ENCODE measurements around the gene EFHB.

GRCh38 chr3:19934098-19934566 lies at the start of gene EFHB:
- TF ChIP-seq, protein P1, sequence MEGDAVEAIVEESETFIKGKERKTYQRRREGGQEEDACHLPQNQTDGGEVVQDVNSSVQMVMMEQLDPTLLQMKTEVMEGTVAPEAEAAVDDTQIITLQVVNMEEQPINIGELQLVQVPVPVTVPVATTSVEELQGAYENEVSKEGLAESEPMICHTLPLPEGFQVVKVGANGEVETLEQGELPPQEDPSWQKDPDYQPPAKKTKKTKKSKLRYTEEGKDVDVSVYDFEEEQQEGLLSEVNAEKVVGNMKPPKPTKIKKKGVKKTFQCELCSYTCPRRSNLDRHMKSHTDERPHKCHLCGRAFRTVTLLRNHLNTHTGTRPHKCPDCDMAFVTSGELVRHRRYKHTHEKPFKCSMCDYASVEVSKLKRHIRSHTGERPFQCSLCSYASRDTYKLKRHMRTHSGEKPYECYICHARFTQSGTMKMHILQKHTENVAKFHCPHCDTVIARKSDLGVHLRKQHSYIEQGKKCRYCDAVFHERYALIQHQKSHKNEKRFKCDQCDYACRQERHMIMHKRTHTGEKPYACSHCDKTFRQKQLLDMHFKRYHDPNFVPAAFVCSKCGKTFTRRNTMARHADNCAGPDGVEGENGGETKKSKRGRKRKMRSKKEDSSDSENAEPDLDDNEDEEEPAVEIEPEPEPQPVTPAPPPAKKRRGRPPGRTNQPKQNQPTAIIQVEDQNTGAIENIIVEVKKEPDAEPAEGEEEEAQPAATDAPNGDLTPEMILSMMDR (IDR thresholded peaks at IDR 0.05): no peak
- no peak for TF ChIP-seq POLR2A (IDR thresholded peaks at IDR 0.05)
- TF ChIP-seq POLR2AphosphoS5 (IDR thresholded peaks at IDR 0.05): no peak

Measured in suprapubic skin (tissue), 4 donors.